SK-N-MC (cell line): ENCODE data around the gene BRMS1L.

Experiments used
- EZH2 ChIP-seq: fragments of 200-600 bp; sonication (generic); IDR thresholded peaks from one replicate; pipeline ENCODE4 v1.6.1; 2017; ENCODE audit warnings: antibody characterized with exemption
- FOXP2 ChIP-seq: optimal IDR thresholded peaks from 2 replicates; pipeline ENCODE3; 2011; ENCODE audit warnings: mild to moderate bottlenecking, moderate library complexity; ENCODE audit not compliant: insufficient read depth; ENCODE audit errors: extremely low read length, control extremely low read depth
- POLR2AphosphoS5 ChIP-seq: IDR thresholded peaks from 2 replicates; pipeline ENCODE4 v1.6.1; 2012; ENCODE audit warnings: mild to moderate bottlenecking, low read depth, low read length, borderline replicate concordance

- TF ChIP-seq POLR2AphosphoS5, result no peak
- TF ChIP-seq EZH2, result no peak
- TF ChIP-seq FOXP2, result no peak
Observed at GRCh38 chr14:35867280-35867629, 41.1 kb downstream of the BRMS1L start.
